Thyroid gland (tissue), 4 donors: Measurements from ENCODE around the gene FOXP2.

ENCODE experiments used
- CTCF ChIP-seq, 6 experiments: fragments of 200-600 bp in 3 of 6; fragments of 450-650 bp in 3 of 6; sonication (generic) in 3 of 6; IDR thresholded peaks; one replicate each; pipeline ENCODE4 v1.5.1; 2016 to 2019; ENCODE audit warnings: antibody characterized with exemption in 6 of 6, mild to moderate bottlenecking in 2 of 6, inconsistent platforms in 1 of 6, moderate library complexity in 1 of 6
- POLR2A ChIP-seq, 2 donors: fragments of 450-650 bp; IDR thresholded peaks; one replicate each; pipeline ENCODE4 v1.6.1; 2017; ENCODE audit warnings: antibody characterized with exemption in 2 of 2, mild to moderate bottlenecking in 2 of 2, moderate library complexity in 1 of 2

GRCh38 chr7:114629762-114630161 lies 215.1 kb downstream of the FOXP2 start:
- no peak for TF ChIP-seq CTCF (IDR thresholded peaks at IDR 0.05)
- TF ChIP-seq POLR2A (IDR thresholded peaks at IDR 0.05) = no peak
